Measurements from ENCODE around the gene ARFRP1. TPM values are rescaled to one million over a fixed set of nuclear protein-coding genes. Genes with fewer than 3 reads are reported as not detected.

The ARFRP1 gene
- total RNA-seq, 1 experiment from 2014 or later: 15.1 TPM

- H3K27ac ChIP-seq (ENCODE audit: low read length): no peak overlapping the region
- no peak for DNase-seq
- no peaks in the 10 kb centered on the region for H3K9me2 ChIP-seq (replicated peaks; ENCODE audit: insufficient read depth, low read length)
- H3K9ac ChIP-seq (ENCODE audit: low read length): no peak overlapping the region
- no peaks in the 10 kb centered on the region for H3K27me3 ChIP-seq (ENCODE audit: low read length)
- no peaks in the 10 kb centered on the region for H4K20me1 ChIP-seq (ENCODE audit: insufficient read depth, low read depth, low read length)
- peaks cover 15% of the 10 kb centered on the region for H3K4me1 ChIP-seq (ENCODE audit: low read length)
- H2AFZ ChIP-seq (ENCODE audit: low read length): no peak overlapping the region
- H3K4me2 ChIP-seq (ENCODE audit: low read depth, low read length, poor library complexity, severe bottlenecking): no peak overlapping the region
- no peaks in the 10 kb centered on the region for H3K36me3 ChIP-seq (ENCODE audit: insufficient read depth, low read length)
- H3K79me2 ChIP-seq (ENCODE audit: low read length): no peaks in the 10 kb centered on the region
- no peaks in the 10 kb centered on the region for H3K9me3 ChIP-seq (ENCODE audit: low read length)
- H3K4me3 ChIP-seq (ENCODE audit: low read length): no peak overlapping the region
Measured at GRCh38 chr20:63745424-63745805, 37.6 kb upstream of the ARFRP1 start.

GRCh38 chr20:63744574-63745423 is 37.0 kb upstream of the ARFRP1 start:
- H2AFZ ChIP-seq (ENCODE audit: low read length): no peak overlapping the region
- no peaks in the 10 kb centered on the region for H3K36me3 ChIP-seq (ENCODE audit: insufficient read depth, low read length)
- no peaks in the 10 kb centered on the region for H3K9me2 ChIP-seq (replicated peaks; ENCODE audit: insufficient read depth, low read length)
- no peaks in the 10 kb centered on the region for H3K79me2 ChIP-seq (ENCODE audit: low read length)
- H3K4me1 ChIP-seq (ENCODE audit: low read length): peaks cover 17% of the 10 kb centered on the region
- no peak overlapping the region for H3K27ac ChIP-seq (ENCODE audit: low read length)
- no peak overlapping the region for H3K4me2 ChIP-seq (ENCODE audit: low read depth, low read length, poor library complexity, severe bottlenecking)
- no peak for DNase-seq
- H3K4me3 ChIP-seq (ENCODE audit: low read length): no peak overlapping the region
- H3K9me3 ChIP-seq (ENCODE audit: low read length): no peaks in the 10 kb centered on the region
- no peaks in the 10 kb centered on the region for H3K27me3 ChIP-seq (ENCODE audit: low read length)
- H3K9ac ChIP-seq (ENCODE audit: low read length): no peak overlapping the region
- H4K20me1 ChIP-seq (ENCODE audit: insufficient read depth, low read depth, low read length): no peaks in the 10 kb centered on the region

- Histone ChIP-seq H2AFZ (ENCODE audit: low read length) (no peak overlapping the region), H3K79me2 (ENCODE audit: low read length) (no peaks in the 10 kb centered on the region), H3K36me3 (ENCODE audit: insufficient read depth, low read length) (no peaks in the 10 kb centered on the region), H3K4me1 (ENCODE audit: low read length) (peaks cover 19% of the 10 kb centered on the region), H3K9ac (ENCODE audit: low read length) (no peak overlapping the region), H3K9me3 (ENCODE audit: low read length) (no peaks in the 10 kb centered on the region), H3K4me3 (ENCODE audit: low read length) (no peak overlapping the region), H4K20me1 (ENCODE audit: insufficient read depth, low read depth, low read length) (no peaks in the 10 kb centered on the region), H3K27me3 (ENCODE audit: low read length) (no peaks in the 10 kb centered on the region), H3K4me2 (ENCODE audit: low read depth, low read length, poor library complexity, severe bottlenecking) (no peak overlapping the region), H3K27ac (ENCODE audit: low read length) (no peak overlapping the region), H3K9me2 (replicated peaks; ENCODE audit: insufficient read depth, low read length) (no peaks in the 10 kb centered on the region)
- no peak for DNase-seq
Measured at GRCh38 chr20:63744158-63744557, 36.4 kb upstream of the ARFRP1 start.

GRCh38 chr20:63743210-63743970 is 35.6 kb upstream of the ARFRP1 start:
- Histone ChIP-seq H4K20me1 (ENCODE audit: insufficient read depth, low read depth, low read length) (no peaks in the 10 kb centered on the region; the same call in 1 of the 2 replicates), H3K4me2 (ENCODE audit: low read depth, low read length, poor library complexity, severe bottlenecking) (no peak overlapping the region), H3K27me3 (ENCODE audit: low read length) (no peaks in the 10 kb centered on the region), H3K36me3 (ENCODE audit: insufficient read depth, low read length) (no peaks in the 10 kb centered on the region), H3K27ac (ENCODE audit: low read length) (no peak overlapping the region), H3K79me2 (ENCODE audit: low read length) (no peaks in the 10 kb centered on the region), H2AFZ (ENCODE audit: low read length) (no peak overlapping the region), H3K9me2 (replicated peaks; ENCODE audit: insufficient read depth, low read length) (no peaks in the 10 kb centered on the region), H3K9me3 (ENCODE audit: low read length) (no peaks in the 10 kb centered on the region), H3K4me1 (ENCODE audit: low read length) (peaks cover 20% of the 10 kb centered on the region), H3K4me3 (ENCODE audit: low read length) (no peak overlapping the region), H3K9ac (ENCODE audit: low read length) (no peak overlapping the region)
- DNase-seq: no peak

GRCh38 chr20:63742381-63743024 is 34.7 kb upstream of the ARFRP1 start:
- Histone ChIP-seq H3K27ac (ENCODE audit: low read length) (no peak overlapping the region), H3K27me3 (ENCODE audit: low read length) (no peaks in the 10 kb centered on the region), H3K9me2 (replicated peaks; ENCODE audit: insufficient read depth, low read length) (no peaks in the 10 kb centered on the region), H3K9ac (ENCODE audit: low read length) (no peak overlapping the region), H3K36me3 (ENCODE audit: insufficient read depth, low read length) (no peaks in the 10 kb centered on the region), H4K20me1 (ENCODE audit: insufficient read depth, low read depth, low read length) (no peaks in the 10 kb centered on the region; the same call in 1 of the 2 replicates), H3K4me3 (ENCODE audit: low read length) (no peak overlapping the region), H3K4me2 (ENCODE audit: low read depth, low read length, poor library complexity, severe bottlenecking) (no peak overlapping the region), H2AFZ (ENCODE audit: low read length) (no peak overlapping the region), H3K79me2 (ENCODE audit: low read length) (no peaks in the 10 kb centered on the region), H3K4me1 (ENCODE audit: low read length) (peaks cover 20% of the 10 kb centered on the region), H3K9me3 (ENCODE audit: low read length) (no peaks in the 10 kb centered on the region)
- no peak for DNase-seq

- Histone ChIP-seq H3K4me1 (ENCODE audit: low read length) (peaks cover 24% of the 10 kb centered on the region), H4K20me1 (ENCODE audit: insufficient read depth, low read depth, low read length) (peaks cover 4% of the 10 kb centered on the region), H3K79me2 (ENCODE audit: low read length) (no peaks in the 10 kb centered on the region), H3K4me3 (ENCODE audit: low read length) (no peak overlapping the region), H3K9me3 (ENCODE audit: low read length) (no peaks in the 10 kb centered on the region), H3K27me3 (ENCODE audit: low read length) (no peaks in the 10 kb centered on the region), H3K36me3 (ENCODE audit: insufficient read depth, low read length) (no peaks in the 10 kb centered on the region; the same call in 1 of the 2 replicates), H2AFZ (ENCODE audit: low read length) (no peak overlapping the region), H3K27ac (ENCODE audit: low read length) (no peak overlapping the region), H3K9me2 (replicated peaks; ENCODE audit: insufficient read depth, low read length) (no peaks in the 10 kb centered on the region), H3K4me2 (ENCODE audit: low read depth, low read length, poor library complexity, severe bottlenecking) (no peak overlapping the region), H3K9ac (ENCODE audit: low read length) (no peak overlapping the region)
- DNase-seq: no peak
Measured at GRCh38 chr20:63741676-63742380, 34.1 kb upstream of the ARFRP1 start.

GRCh38 chr20:63741354-63741675 is 33.5 kb upstream of the ARFRP1 start:
- Histone ChIP-seq H3K9ac (ENCODE audit: low read length) (no peak overlapping the region), H3K79me2 (ENCODE audit: low read length) (no peaks in the 10 kb centered on the region), H3K27me3 (ENCODE audit: low read length) (no peaks in the 10 kb centered on the region), H2AFZ (ENCODE audit: low read length) (no peak overlapping the region), H3K4me3 (ENCODE audit: low read length) (no peak overlapping the region), H3K4me2 (ENCODE audit: low read depth, low read length, poor library complexity, severe bottlenecking) (no peak overlapping the region), H3K9me3 (ENCODE audit: low read length) (no peaks in the 10 kb centered on the region), H3K27ac (ENCODE audit: low read length) (no peak overlapping the region), H4K20me1 (ENCODE audit: insufficient read depth, low read depth, low read length) (peaks cover 10% of the 10 kb centered on the region), H3K4me1 (ENCODE audit: low read length) (peaks cover 24% of the 10 kb centered on the region), H3K36me3 (ENCODE audit: insufficient read depth, low read length) (no peaks in the 10 kb centered on the region; the same call in 1 of the 2 replicates), H3K9me2 (replicated peaks; ENCODE audit: insufficient read depth, low read length) (no peaks in the 10 kb centered on the region)
- no peak for DNase-seq

Measured in Karpas-422 (cell line).